Islet of Langerhans (tissue), 1 donor: ENCODE measurements around the gene SLITRK1.

Source experiments
- FAIRE-seq: peaks from one replicate; lab custom pipeline; 2011; peaks lifted over from hg19 to GRCh38; lab: Jason Lieb, UNC

Gene SLITRK1

GRCh38 chr13:83867708-83868107, 14.6 kb downstream of the SLITRK1 start:
- FAIRE-seq, result no peak

DNA sequence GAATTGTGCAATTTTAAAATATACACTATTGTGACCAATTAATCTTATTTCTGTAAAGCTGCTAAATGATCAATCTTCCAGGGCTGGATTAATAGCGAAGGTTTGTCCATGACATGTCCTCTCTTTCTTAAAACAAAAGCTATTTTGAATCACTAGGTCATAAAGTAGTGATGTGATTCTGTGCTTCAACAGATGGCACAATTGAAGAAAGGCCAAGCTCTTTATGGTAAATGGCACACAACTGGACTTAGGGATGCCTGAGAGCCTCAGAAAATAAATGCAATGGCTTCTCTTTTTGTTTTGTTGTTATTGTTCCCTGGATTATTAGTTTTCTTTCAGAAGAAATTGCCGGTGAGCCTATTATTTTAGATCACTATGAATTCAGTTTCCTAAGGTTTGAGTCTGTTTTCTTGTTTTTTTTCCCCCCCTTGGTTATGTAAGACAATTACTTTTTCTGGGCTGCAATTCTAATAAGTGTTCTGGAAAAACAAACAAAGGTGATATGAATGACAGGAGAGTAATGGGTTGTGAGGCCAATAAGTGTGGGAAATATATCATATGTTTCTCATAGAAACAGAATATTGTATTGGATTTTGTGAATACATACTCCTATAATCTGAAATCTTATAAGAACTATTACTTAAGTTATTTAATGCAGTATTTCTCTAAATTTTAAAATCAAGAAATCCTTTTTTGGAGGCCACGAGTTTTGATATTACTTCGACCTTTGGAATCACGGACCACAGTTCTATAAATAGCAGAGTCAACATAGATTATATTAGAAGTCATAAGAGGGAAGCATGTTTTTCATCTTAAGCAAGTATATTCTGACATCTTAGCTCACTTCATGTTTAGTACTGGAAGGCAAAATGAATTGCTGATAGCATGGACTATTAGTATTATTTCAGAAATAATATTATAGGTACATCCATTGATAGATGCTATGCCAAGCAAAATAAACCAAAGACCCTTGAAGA, 16.8 kb downstream of the SLITRK1 start:
- FAIRE-seq, result peak; percentile 56

GRCh38 chr13:83853771-83854170, 28.5 kb downstream of the SLITRK1 start:
- FAIRE-seq, result no peak

GRCh38 chr13:83845106-83845505, 37.2 kb downstream of the SLITRK1 start:
- no peak for FAIRE-seq

GRCh38 chr13:83839146-83839545, 43.1 kb downstream of the SLITRK1 start:
- no peak for FAIRE-seq

DNA sequence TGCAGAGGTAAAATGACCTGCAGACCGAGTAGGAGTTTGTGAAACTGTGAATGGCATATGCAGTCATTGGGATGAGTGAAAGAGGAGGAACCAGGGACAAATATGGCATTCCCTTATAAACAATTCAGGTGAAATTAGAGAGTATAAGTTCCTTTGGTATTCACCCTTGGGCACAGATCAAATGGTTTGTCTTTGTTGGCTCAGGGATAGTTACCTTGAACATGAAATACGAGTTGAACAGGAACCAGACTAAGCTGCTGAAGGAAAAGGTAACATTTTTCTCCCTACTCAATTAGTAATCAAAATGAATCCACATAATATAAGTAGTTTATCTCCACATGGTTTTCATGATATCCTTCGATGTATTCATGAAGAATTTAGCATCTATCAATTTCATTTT, 50.5 kb downstream of the SLITRK1 start:
- FAIRE-seq, result no peak

- FAIRE-seq, result no peak
These were observed 52.5 kb downstream of the SLITRK1 start for GRCh38 chr13:83829810-83830209.

- no peak for FAIRE-seq
These were observed 54.9 kb downstream of the SLITRK1 start for GRCh38 chr13:83827338-83827737.
